Measurements from ENCODE around the gene EFNA2. TPM values are rescaled to one million over a fixed set of nuclear protein-coding genes. Genes with fewer than 3 reads are reported as not detected.

EFNA2 gene
- total RNA-seq, 4 donors from 2014 or later, result not detected

- H3K27me3 ChIP-seq, result peaks cover 0 to 5% (median 0%) of the 10 kb centered on the region in 3 donors
- peaks cover 52 to 67% of the 10 kb centered on the region in 2 donors for H3K4me1 ChIP-seq
- H3K4me3 ChIP-seq, result peak within 1 kb of the TSS; percentile 75 to 97 (median 81)
- H3K27ac ChIP-seq, result peak within 1 kb of the TSS; percentile 93 to 100 (median 97)
- in situ Hi-C loops (cut with MboI; ENCODE audit: low sequenced_read_pairs in 4 of 4) (no loop called here), intact Hi-C loops (cut with DNase I; ENCODE audit: low total_unique reads) (loop anchor here (1.0 to 10.0 kb wide), 6 partner anchors 20 to 923 kb away; partner anchors contain the start of genes DOT1L, POLR2E and SBNO2)
- no peaks in the 10 kb centered on the region for H3K36me3 ChIP-seq
- H3K9me3 ChIP-seq, result no peaks in the 10 kb centered on the region
- TF ChIP-seq POLR2A (IDR thresholded peaks at IDR 0.05) (peak; percentile 97 to 98), CTCF (IDR thresholded peaks at IDR 0.05 in 4 of 5, conservative IDR thresholded peaks at IDR 0.05 in 1 of 5) (no peak)
- DNase-seq, result peak; percentile 93 to 94
- peak; percentile 37 to 48 for ATAC-seq
Observed at GRCh38 chr19:1241417-1242095, 44.1 kb upstream of the EFNA2 start, which contains the start of gene ATP5F1D. TSS of gene ATP5F1D (plus strand) at chr19:1241751. CDS start at chr19:1241851, 100 bp downstream.

GRCh38 chr19:1243768-1244692 lies 41.6 kb upstream of the EFNA2 start:
- TF ChIP-seq CTCF (IDR thresholded peaks at IDR 0.05 in 4 of 5, conservative IDR thresholded peaks at IDR 0.05 in 1 of 5), result peak; percentile 98 to 100 (median 99)
- TF ChIP-seq POLR2A (IDR thresholded peaks at IDR 0.05), result no peak
- intact Hi-C loops (cut with DNase I; ENCODE audit: low total_unique reads), result loop anchor here (1.0 to 10.0 kb wide), 4 partner anchors 23 to 921 kb away; partner anchors contain the start of genes DOT1L and SBNO2
- peaks cover 62 to 66% of the 10 kb centered on the region in 2 donors for H3K4me1 ChIP-seq
- no peaks in the 10 kb centered on the region for H3K9me3 ChIP-seq
- no peaks in the 10 kb centered on the region for H3K36me3 ChIP-seq
- peak overlapping the region; percentile 93 to 100 (median 97) for H3K27ac ChIP-seq
- no peaks in the 10 kb centered on the region for H3K27me3 ChIP-seq
- in situ Hi-C loops (cut with MboI; ENCODE audit: low sequenced_read_pairs in 4 of 4), result no loop called here
- peak; percentile 90 to 96 for DNase-seq
- peak overlapping the region; percentile 75 to 97 (median 81) for H3K4me3 ChIP-seq
- ATAC-seq, result peak; percentile 21

- peak in 1 of 2 donors; percentile 5 for ATAC-seq
- peaks cover 62 to 66% of the 10 kb centered on the region in 2 donors for H3K4me1 ChIP-seq
- no peaks in the 10 kb centered on the region for H3K9me3 ChIP-seq
- TF ChIP-seq CTCF (IDR thresholded peaks at IDR 0.05 in 4 of 5, conservative IDR thresholded peaks at IDR 0.05 in 1 of 5) (peak in 1 of 5 experiments; percentile 4), POLR2A (IDR thresholded peaks at IDR 0.05) (peak; percentile 19 to 38)
- DNase-seq, result peak; percentile 60 to 95
- H3K4me3 ChIP-seq, result peak overlapping the region; percentile 53 to 97 (median 78)
- H3K36me3 ChIP-seq, result no peaks in the 10 kb centered on the region
- no peaks in the 10 kb centered on the region for H3K27me3 ChIP-seq
- in situ Hi-C loops (cut with MboI; ENCODE audit: low sequenced_read_pairs in 4 of 4) (no loop called here), intact Hi-C loops (cut with DNase I; ENCODE audit: low total_unique reads) (loop anchor here (1.0 to 10.0 kb wide), 5 partner anchors 22 to 920 kb away; partner anchors contain the start of genes DOT1L and SBNO2)
- peak overlapping the region; percentile 93 to 100 (median 97) for H3K27ac ChIP-seq
Observed at GRCh38 chr19:1244693-1245451, 40.8 kb upstream of the EFNA2 start.

Data from gastrocnemius medialis (tissue), 4 donors.